Caco-2 (cell line): Measurements from ENCODE around the gene FOXI1. TPM values are rescaled to one million over a fixed set of nuclear protein-coding genes. Genes with fewer than 3 reads are reported as not detected.
"Not testable (repeated sequence)": the region's sequence is repeated elsewhere in the genome, so short reads cannot be mapped to it uniquely, and the experiment has no call there.

Experiments used
- BruUV-seq: library from RNA; stranded (reverse); fragments of 400-500 nt; replicated peaks from 2 replicates; lab custom pipeline; 2021; lab: Mats Ljungman, UMichigan
- CTCF ChIA-PET: fragments of 300-600 bp; sonication (Branson Sonifier 250); formaldehyde crosslinking; loops from one replicate; lab custom pipeline; 2022; ENCODE audit warnings: antibody characterized with exemption; lab: Charles Lee
- POLR2A ChIA-PET: fragments of 300-600 bp; sonication (Branson Sonifier 250); formaldehyde crosslinking; loops from one replicate; lab custom pipeline; 2022; ENCODE audit warnings: antibody characterized with exemption; lab: Charles Lee
- DNase-seq, 2 experiments: peaks; one replicate each; pipeline versions ENCODE4 v3.0.0 to v3.0.0-alpha.2; 2020 to 2022
- H3K27me3 ChIP-seq: replicated peaks from 2 replicates; pipeline ENCODE4 v1.6.0; 2011; ENCODE audit warnings: low read length; ENCODE audit not compliant: control insufficient read depth, insufficient read depth
- H3K36me3 ChIP-seq: 2 replicates; pipeline ENCODE4 v1.5.1; 2011; ENCODE audit warnings: low read length; ENCODE audit not compliant: control insufficient read depth, insufficient read depth
- H3K4me1 ChIP-seq: fragments of 250-450 bp; sonication (Bioruptor Pico); 2 replicates; pipeline ENCODE4 v1.5.1; 2020; ENCODE audit warnings: mild to moderate bottlenecking
- H3K4me3 ChIP-seq: 2 replicates; pipeline ENCODE4 v1.5.1; 2011; ENCODE audit warnings: low read depth, mild to moderate bottlenecking, control low read depth, low read length
- H3K9me3 ChIP-seq: fragments of 250-450 bp; sonication (Bioruptor Pico); 2 replicates; pipeline ENCODE4 v1.5.1; 2020; ENCODE audit warnings: mild to moderate bottlenecking, moderate library complexity
- H3K27ac Mint-ChIP-seq: one replicate; pipeline ENCODE4 v1.8.0; 2022; ENCODE audit warnings: mixed read lengths; ENCODE audit not compliant: unreplicated experiment
- H3K27me3 Mint-ChIP-seq: one replicate; pipeline ENCODE4 v1.8.0; 2022; ENCODE audit warnings: mixed read lengths; ENCODE audit not compliant: insufficient read depth, unreplicated experiment
- H3K36me3 Mint-ChIP-seq: one replicate; pipeline ENCODE4 v1.8.0; 2022; ENCODE audit warnings: mild to moderate bottlenecking, mixed read lengths; ENCODE audit not compliant: insufficient read depth, unreplicated experiment
- H3K4me1 Mint-ChIP-seq: one replicate; pipeline ENCODE4 v1.8.0; 2022; ENCODE audit warnings: low read depth, mixed read lengths; ENCODE audit not compliant: unreplicated experiment
- H3K4me3 Mint-ChIP-seq: one replicate; pipeline ENCODE4 v1.8.0; 2022; ENCODE audit warnings: mild to moderate bottlenecking, moderate library complexity, mixed read lengths; ENCODE audit not compliant: unreplicated experiment
- H3K9me3 Mint-ChIP-seq: one replicate; pipeline ENCODE4 v1.8.0; 2022; ENCODE audit warnings: mixed read lengths; ENCODE audit not compliant: unreplicated experiment
- CTCF ChIP-seq, 2 experiments: fragments of 200-600 bp in 1 of 2; IDR thresholded peaks; 1 replicate in 1 of 2; 2 replicates in 1 of 2; pipeline versions ENCODE4 v1.5.1 to v1.8.0; 2011 to 2022; ENCODE audit warnings: antibody characterized with exemption in 1 of 2, control low read depth in 1 of 2, inconsistent platforms in 1 of 2, low read depth in 1 of 2, low read length in 1 of 2, mild to moderate bottlenecking in 1 of 2, moderate library complexity in 1 of 2; ENCODE audit not compliant: insufficient read depth in 1 of 2, severe bottlenecking in 1 of 2, unreplicated experiment in 1 of 2
- intact Hi-C: fragments of 100-400 bp; cut with micrococcal nuclease; formaldehyde crosslinking; loops from one replicate; pipeline ENCODE4 v1.10.0; 2022; ENCODE audit not compliant: unreplicated experiment
- total RNA-seq: library from RNA; stranded (reverse); gene quantifications from 2 replicates; pipeline ENCODE4 v1.2.3, GENCODE V29; 2022

The FOXI1 gene
- total RNA-seq, 1 experiment from 2014 or later = 0.14 TPM

- Histone ChIP-seq H3K9me3 (no peaks in the 10 kb centered on the region), H3K27me3 (peaks cover 1% of the 10 kb centered on the region; the same call in 1 of the 2 replicates), H3K36me3 (no peaks in the 10 kb centered on the region), H3K4me1 (no peaks in the 10 kb centered on the region), H3K4me3 (no peak overlapping the region)
- no peaks in the 10 kb centered on the region for H3K9me3 Mint-ChIP-seq
- H3K27me3 Mint-ChIP-seq = peaks cover 19% of the 10 kb centered on the region
- CTCF ChIA-PET = no interaction called here
- DNase-seq = no peak
- no peak for TF ChIP-seq CTCF (IDR thresholded peaks at IDR 0.05; ENCODE audit: insufficient read depth in 1 of 2, low read depth in 1 of 2, low read length in 1 of 2, severe bottlenecking in 1 of 2, unreplicated experiment in 1 of 2)
- no TSS peak for BruUV-seq
- H3K36me3 Mint-ChIP-seq = no peaks in the 10 kb centered on the region
- H3K27ac Mint-ChIP-seq = no peak overlapping the region
- no peak overlapping the region for H3K4me3 Mint-ChIP-seq
- intact Hi-C loops = no loop called here
- POLR2A ChIA-PET = no interaction called here
- no peaks in the 10 kb centered on the region for H3K4me1 Mint-ChIP-seq
These were observed 23.0 kb upstream of the FOXI1 start for GRCh38 chr5:170082701-170083100.

GRCh38 chr5:170087168-170087817 lies 18.4 kb upstream of the FOXI1 start:
- no peaks in the 10 kb centered on the region for H3K4me1 ChIP-seq
- H3K27me3 ChIP-seq = peaks cover 1% of the 10 kb centered on the region; the same call in 1 of the 2 replicates
- Mint-ChIP-seq H3K27ac (no peak overlapping the region), H3K9me3 (no peaks in the 10 kb centered on the region), H3K4me3 (no peak overlapping the region), H3K4me1 (no peaks in the 10 kb centered on the region), H3K27me3 (peaks cover 27% of the 10 kb centered on the region), H3K36me3 (no peaks in the 10 kb centered on the region)
- DNase-seq = no peak
- H3K36me3 ChIP-seq = no peaks in the 10 kb centered on the region
- POLR2A ChIA-PET = no interaction called here
- no TSS peak for BruUV-seq
- intact Hi-C loops = no loop called here
- CTCF ChIA-PET = no interaction called here
- no peak overlapping the region for H3K4me3 ChIP-seq
- TF ChIP-seq CTCF (IDR thresholded peaks at IDR 0.05; ENCODE audit: insufficient read depth in 1 of 2, low read depth in 1 of 2, low read length in 1 of 2, severe bottlenecking in 1 of 2, unreplicated experiment in 1 of 2) = no peak
- no peaks in the 10 kb centered on the region for H3K9me3 ChIP-seq

GRCh38 chr5:170092455-170093101 lies 13.1 kb upstream of the FOXI1 start:
- no peaks in the 10 kb centered on the region for H3K36me3 Mint-ChIP-seq
- Histone ChIP-seq H3K4me3 (no peak overlapping the region), H3K4me1 (no peaks in the 10 kb centered on the region), H3K9me3 (no peaks in the 10 kb centered on the region), H3K27me3 (no peaks in the 10 kb centered on the region; the same call in 1 of the 2 replicates), H3K36me3 (no peaks in the 10 kb centered on the region)
- intact Hi-C loops = no loop called here
- H3K4me3 Mint-ChIP-seq = no peak overlapping the region
- DNase-seq = no peak
- TF ChIP-seq CTCF (IDR thresholded peaks at IDR 0.05; ENCODE audit: insufficient read depth in 1 of 2, low read depth in 1 of 2, low read length in 1 of 2, severe bottlenecking in 1 of 2, unreplicated experiment in 1 of 2) = no peak
- no peak overlapping the region for H3K27ac Mint-ChIP-seq
- H3K4me1 Mint-ChIP-seq = no peaks in the 10 kb centered on the region
- ChIA-PET CTCF (no interaction called here), POLR2A (no interaction called here)
- H3K27me3 Mint-ChIP-seq = peaks cover 20% of the 10 kb centered on the region
- BruUV-seq = no TSS peak
- H3K9me3 Mint-ChIP-seq = no peaks in the 10 kb centered on the region

- H3K27me3 ChIP-seq, H3K9me3 Mint-ChIP-seq, H3K4me3 Mint-ChIP-seq, H3K4me1 Mint-ChIP-seq, intact Hi-C loops, BruUV-seq, H3K36me3 ChIP-seq, H3K9me3 ChIP-seq, POLR2A ChIA-PET, H3K4me3 ChIP-seq, DNase-seq, CTCF ChIA-PET, H3K4me1 ChIP-seq, H3K27ac Mint-ChIP-seq, H3K36me3 Mint-ChIP-seq: not testable (repeated sequence)
- peaks cover 16% of the 10 kb centered on the region for H3K27me3 Mint-ChIP-seq
These were observed 11.4 kb upstream of the FOXI1 start for GRCh38 chr5:170094329-170094728.
